Fibroblast of skin of scalp (primary cell): ENCODE results near the gene EMD.

Source experiments
- DNase-seq: peaks from one replicate; pipeline ENCODE4 v3.0.0-alpha.2; 2013

Gene EMD

GRCh38 chrX:154355094-154355775 is 23.9 kb upstream of the EMD start:
- peak; percentile 10 for DNase-seq

DNA sequence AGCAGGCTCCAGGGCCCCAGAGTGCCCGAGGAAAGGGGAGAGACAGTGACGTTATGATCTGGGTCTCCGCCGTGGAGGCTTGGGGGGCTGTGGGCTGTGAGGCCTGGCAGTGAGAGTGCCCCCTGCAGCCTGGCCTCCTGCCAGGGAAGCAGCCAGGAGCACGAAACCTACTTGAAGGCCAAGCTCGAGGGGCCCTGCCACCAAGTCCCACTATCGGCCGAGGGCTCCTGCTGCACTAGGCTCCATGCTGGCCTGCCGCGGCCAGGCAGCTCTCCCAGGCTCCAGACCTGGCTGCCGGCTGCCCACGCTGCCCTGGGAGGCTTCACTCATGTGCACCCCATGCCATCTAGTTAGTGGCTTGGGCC is 23.3 kb upstream of the EMD start:
- peak; percentile 46 for DNase-seq

GRCh38 chrX:154356596-154356995 is 22.5 kb upstream of the EMD start:
- peak; percentile 3 for DNase-seq

GRCh38 chrX:154357205-154357604 is 21.9 kb upstream of the EMD start:
- DNase-seq = peak; percentile 2

DNA sequence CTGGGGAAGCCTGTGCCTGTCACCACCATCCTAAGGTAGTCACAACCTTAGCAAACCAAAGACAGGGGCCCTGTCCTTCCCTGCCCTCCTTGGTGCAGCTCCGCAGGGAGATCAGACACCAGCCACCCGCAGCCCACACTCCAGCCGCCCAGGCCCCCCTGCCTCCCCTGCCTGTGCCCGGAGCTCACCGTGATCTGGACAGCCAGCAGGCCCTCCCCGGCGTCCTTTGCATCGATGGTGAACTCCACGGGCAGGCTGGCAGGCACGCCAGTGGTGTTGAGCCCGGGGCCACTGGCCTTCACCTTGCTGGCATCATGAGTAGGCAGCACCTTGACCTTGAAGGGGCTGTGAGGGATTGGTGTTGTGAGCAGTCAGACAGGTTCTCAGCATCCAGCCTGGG is 21.1 kb upstream of the EMD start:
- DNase-seq = no peak

GRCh38 chrX:154358829-154359228 is 20.3 kb upstream of the EMD start:
- DNase-seq = no peak

- DNase-seq = no peak
Measured at GRCh38 chrX:154359362-154360154, 19.5 kb upstream of the EMD start.

- no peak for DNase-seq
Measured at GRCh38 chrX:154360155-154360713, 18.9 kb upstream of the EMD start.

GRCh38 chrX:154362085-154362742 is 16.9 kb upstream of the EMD start:
- DNase-seq = no peak

- no peak for DNase-seq
Measured at GRCh38 chrX:154363706-154364439, 15.2 kb upstream of the EMD start.

DNA sequence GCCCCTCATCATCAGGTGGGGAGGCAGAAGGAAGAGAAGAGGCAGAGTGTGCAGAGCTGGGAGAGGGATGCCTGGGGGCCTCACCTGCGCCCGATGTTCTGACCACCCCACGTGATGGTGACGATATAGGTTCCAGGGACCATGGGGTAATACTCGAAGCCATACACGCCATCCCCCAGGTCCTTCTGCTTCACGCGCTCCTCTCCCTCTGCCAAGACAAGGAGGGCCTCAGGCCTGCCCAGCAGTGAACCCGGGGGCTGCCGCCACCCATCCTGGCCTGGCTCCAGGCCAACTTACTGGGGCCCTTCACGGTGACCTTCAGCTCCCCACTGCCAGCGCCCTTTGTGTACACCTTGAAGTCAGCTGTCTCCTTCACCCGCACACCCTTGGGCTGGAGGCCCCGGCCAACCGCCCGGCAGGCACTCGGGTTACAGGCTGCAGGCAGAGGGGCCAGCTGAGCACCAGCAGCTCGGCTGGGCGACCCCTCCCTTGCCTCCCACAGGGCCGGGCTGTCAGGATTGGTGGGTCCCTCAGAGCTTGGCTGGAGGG is 14.0 kb upstream of the EMD start:
- DNase-seq = no peak

GRCh38 chrX:154365997-154366665 is 13.0 kb upstream of the EMD start:
- no peak for DNase-seq

GRCh38 chrX:154366666-154367055 is 12.4 kb upstream of the EMD start:
- DNase-seq = no peak

DNA sequence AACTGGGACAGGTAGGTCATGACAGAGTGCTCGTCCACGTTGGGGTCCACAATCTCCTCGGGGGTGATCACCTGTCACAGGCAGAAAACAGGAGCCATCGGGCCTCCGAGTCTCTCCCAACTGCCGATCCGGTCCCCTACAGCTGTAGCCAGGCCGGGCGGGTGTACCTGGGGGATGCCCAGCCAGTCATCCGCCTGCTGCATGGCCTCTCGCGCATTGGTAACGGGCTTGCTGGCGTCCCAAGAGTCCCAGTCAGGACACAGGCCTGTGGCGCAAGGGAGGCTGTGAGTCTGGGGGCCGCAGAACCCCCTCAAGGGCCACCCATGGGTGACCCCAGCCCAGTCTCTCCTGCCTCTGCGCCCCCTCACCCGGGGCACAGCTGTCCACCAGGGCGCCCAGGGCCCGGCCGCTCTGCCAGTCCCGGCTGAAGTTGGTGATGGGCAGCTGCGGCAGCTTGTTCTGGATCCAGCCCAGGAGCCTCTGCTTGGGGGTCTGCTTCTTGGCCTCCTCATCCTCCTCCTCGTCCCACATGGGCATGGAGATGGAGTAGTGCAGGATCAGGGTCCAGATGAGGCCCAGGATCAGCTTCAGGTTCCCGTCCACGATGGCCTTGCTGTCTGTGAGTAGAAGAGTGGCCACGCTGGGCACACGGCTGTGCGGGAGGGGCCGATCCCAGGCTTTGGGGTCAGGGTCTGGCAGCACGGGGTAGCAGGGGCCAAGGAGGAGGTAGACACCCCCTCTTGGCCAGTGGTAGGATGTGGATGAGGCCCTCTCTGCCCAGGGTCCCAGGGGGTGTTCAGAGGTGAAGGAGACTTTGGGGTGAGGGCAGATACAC is 11.4 kb upstream of the EMD start:
- DNase-seq = no peak

- peak; percentile 91 for DNase-seq
Measured at GRCh38 chrX:154368630-154369448, 10.3 kb upstream of the EMD start.

GRCh38 chrX:154369449-154370299 is 9.4 kb upstream of the EMD start:
- DNase-seq = peak; percentile 96

DNA sequence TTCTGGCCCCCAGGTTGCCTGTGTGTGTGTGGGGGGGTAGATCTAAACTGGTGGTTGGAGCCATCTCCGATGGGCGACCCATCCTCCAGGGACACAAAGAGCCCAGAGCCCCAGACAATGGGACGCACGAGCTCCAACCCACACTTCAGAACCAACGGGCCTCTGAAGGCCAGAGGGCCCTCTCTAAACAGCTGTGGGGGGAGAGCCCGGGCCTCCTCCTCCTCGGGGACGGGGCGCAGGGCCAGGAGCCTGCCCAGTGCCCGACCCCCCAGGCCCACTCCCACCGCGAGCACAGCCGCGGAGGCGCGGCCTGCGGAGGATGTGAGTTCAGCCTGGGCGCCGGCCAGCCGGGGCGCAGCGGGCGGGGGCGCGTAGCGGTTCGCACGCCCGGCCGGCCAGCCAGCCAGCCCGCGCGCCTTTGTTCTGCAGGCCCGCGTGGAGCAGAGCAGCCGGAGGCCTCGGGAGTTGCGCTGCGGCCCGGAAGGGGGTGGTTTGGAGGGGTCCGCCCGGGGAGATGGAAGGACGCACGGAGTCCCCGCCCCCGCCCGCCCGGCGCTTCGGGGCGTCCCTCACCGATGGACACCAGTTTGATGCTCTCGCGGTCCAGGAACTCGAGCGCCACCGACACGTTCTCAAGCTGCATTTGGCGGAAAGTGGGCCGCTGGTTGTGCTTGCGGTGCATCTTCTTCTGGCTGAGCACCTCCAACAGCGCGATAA is 8.6 kb upstream of the EMD start:
- DNase-seq = no peak
